Effector CD8-positive, alpha-beta T cell (primary cell): Measurements from ENCODE around the gene AARS2.

Experiments used
- DNase-seq: peaks from one replicate; lab custom pipeline; 2025; lab: John Stamatoyannopoulos, UW

The AARS2 gene

GRCh38 chr6:44300292-44300823 is 12.8 kb downstream of the AARS2 start:
- DNase-seq = no peak

- no peak for DNase-seq
These were observed 14.3 kb downstream of the AARS2 start for GRCh38 chr6:44298864-44299263.

GRCh38 chr6:44298055-44298803 is 14.9 kb downstream of the AARS2 start:
- no peak for DNase-seq

GRCh38 chr6:44297063-44298038 is 15.8 kb downstream of the AARS2 start:
- DNase-seq = peak; percentile 14

- DNase-seq = no peak
These were observed 18.0 kb downstream of the AARS2 start for GRCh38 chr6:44294832-44295791.

GRCh38 chr6:44292661-44293365 is 20.3 kb downstream of the AARS2 start:
- no peak for DNase-seq

- no peak for DNase-seq
These were observed 21.3 kb downstream of the AARS2 start for GRCh38 chr6:44291841-44292240.

GRCh38 chr6:44289726-44290260 is 23.4 kb downstream of the AARS2 start:
- DNase-seq = no peak

- DNase-seq = no peak
These were observed 26.4 kb downstream of the AARS2 start for GRCh38 chr6:44286747-44287146.

- no peak for DNase-seq
These were observed 26.9 kb downstream of the AARS2 start for GRCh38 chr6:44286285-44286565.

GRCh38 chr6:44285552-44286284 is 27.4 kb downstream of the AARS2 start:
- no peak for DNase-seq

GRCh38 chr6:44284867-44285266 is 28.3 kb downstream of the AARS2 start:
- DNase-seq = no peak

- DNase-seq = no peak
These were observed 29.0 kb downstream of the AARS2 start for GRCh38 chr6:44284121-44284520.

- no peak for DNase-seq
These were observed 34.1 kb downstream of the AARS2 start for GRCh38 chr6:44278774-44279697.

GRCh38 chr6:44278315-44278714 is 34.8 kb downstream of the AARS2 start:
- no peak for DNase-seq

GRCh38 chr6:44277763-44278162 is 35.4 kb downstream of the AARS2 start:
- no peak for DNase-seq

- DNase-seq = no peak
These were observed 36.2 kb downstream of the AARS2 start for GRCh38 chr6:44276667-44277640.
